NCI-H226 (cell line): ENCODE data around the gene ZNG1A.
"Not testable (repeated sequence)": the region's sequence is repeated elsewhere in the genome, so short reads cannot be mapped to it uniquely, and the experiment has no call there.

Experiments used
- DNase-seq: peaks from one replicate; pipeline ENCODE4 v3.0.0-alpha.2; 2015

The ZNG1A gene

DNA sequence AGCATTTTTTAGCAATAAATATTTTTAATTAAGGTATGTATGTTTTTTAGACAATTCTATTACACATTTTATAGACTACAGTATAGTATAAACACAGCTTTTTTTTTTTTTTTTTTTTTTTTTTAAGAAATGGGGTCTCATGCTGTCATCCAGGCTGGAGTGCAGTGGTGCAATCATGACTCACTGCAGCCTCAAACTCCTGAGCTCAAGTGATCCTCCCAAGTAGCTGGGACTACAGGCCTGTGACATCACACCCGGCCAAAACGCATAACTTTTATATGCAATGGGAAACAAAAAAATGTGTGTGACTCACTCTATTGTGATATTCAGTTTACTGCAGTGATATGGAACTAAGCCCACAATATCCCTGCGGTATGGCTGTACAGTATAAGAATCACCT is 9.1 kb downstream of the ZNG1A start:
- not testable (repeated sequence) for DNase-seq

DNA sequence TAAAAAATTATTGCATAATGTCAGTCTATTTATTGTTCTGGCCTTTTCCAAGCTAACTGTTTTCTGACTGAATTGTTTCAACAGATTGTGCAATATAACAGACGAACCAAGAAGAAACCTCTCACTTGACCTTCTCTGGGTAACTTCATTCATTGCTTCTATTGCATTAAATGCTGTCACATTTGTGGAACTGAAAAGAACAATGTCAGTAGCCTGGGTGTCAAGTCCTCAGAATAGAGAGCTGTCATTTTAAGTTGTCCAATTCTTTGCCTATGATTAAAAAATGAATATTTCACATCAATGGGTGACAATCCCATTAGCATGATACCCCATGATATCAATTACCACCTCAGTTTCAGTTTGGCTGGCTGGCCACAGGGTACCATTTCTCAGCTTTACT is 19.0 kb downstream of the ZNG1A start:
- not testable (repeated sequence) for DNase-seq

DNA sequence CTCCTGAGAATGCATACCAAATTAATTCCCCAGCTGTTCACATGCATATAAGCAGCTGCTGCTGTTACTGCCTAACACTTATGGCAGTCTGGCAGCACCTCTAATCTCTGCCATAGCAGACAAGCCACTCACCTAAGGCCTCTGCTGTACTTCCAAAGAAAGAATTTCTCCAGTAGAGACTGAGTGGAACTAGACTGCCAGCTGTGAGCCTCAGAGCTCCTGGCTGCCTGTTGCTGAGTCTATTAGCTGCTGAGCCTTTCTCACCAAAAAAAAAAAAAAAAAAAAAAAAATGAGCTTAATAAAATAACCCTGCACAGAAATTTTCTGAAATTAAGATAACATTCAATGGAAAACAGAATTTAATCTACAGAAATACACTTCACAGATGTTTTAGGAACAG is 27.7 kb downstream of the ZNG1A start:
- DNase-seq = not testable (repeated sequence)

DNA sequence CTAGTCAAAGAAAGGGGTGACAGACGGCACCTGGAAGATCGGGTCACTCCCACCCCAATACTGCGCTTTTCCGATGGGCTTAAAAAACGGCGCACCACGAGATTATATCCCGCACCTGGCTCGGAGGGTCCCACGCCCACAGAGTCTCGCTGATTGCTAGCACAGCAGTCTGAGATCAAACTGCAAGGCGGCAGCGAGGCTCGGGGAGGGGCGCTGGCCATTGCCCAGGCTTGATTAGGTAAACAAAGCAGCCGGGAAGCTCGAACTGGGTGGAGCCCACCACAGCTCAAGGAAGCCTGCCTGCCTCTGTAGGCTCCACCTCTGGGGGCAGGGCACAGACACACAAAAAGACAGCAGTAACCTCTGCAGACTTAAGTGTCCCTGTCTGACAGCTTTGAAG is 39.0 kb downstream of the ZNG1A start:
- not testable (repeated sequence) for DNase-seq

DNA sequence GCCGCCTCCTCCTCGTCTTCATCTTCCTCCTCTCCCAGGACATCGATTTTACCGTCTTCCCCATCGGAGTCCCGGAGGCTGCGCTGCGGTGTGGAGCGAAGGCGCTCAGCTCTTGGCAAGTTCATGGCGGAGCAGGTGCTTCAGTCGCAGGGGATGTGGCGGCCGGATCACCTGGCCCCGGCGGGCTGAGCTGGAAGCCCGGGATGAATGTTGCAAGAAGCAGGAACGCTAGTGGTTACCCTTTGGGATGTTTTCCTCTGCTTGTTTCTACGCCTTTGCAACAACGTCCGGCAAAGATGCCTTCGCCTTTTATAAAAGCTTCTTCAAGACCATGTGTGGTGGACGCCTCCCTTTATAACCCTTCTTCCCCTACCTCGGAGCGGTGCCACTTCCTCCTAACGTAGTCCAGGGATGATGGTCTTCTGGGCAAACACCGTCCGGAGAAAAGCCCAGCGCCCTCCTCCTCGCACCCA is 60.8 kb downstream of the ZNG1A start, which contains the start of gene FOXD4:
Gene FOXD4 (minus strand): TSS at position 423 of the 473 bp plus-strand sequence. CDS start 298 bp downstream, at position 125.
- not testable (repeated sequence) for DNase-seq

DNA sequence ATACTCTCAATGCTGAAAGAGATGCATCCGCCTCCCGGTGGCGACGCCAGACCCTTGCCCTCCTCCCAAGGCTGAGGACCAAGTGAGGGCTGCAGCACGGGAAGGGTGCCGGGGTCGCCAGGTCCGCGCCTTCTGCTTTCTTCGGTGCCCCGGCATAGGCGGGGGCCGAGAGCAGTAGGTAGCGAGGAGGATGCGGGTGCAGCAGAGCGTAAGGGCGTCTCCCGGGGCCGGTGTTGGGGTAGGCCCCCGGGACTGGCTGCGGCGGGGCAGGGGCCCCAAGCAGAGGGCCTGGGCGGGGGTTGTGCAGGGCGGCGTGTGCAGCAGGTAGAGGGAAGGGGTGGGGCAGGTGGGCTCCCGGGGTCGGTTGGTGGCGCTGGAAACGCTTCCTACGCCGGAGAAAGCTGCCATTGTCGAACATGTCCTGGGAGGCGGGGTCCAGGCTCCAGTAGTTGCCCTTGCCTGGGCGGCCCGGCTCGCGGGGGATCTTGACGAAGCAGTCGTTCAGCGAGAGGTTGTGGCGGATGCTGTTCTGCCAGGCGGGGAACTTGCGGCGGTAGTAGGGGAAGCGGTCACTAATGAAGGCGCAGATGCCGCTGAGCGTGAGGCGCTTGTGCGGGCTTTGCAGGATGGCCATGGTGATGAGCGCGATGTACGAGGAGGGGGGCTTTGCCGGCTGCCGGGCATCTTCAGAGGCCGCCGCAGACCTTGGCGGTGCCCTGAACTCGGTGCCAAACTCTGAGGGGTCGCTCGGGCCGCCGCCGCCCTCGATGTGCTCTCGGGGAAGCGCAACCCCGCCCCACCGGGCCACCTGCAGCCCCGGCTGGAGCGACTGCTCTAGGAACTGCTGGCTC is 61.5 kb downstream of the ZNG1A start:
- DNase-seq = not testable (repeated sequence)

DNA sequence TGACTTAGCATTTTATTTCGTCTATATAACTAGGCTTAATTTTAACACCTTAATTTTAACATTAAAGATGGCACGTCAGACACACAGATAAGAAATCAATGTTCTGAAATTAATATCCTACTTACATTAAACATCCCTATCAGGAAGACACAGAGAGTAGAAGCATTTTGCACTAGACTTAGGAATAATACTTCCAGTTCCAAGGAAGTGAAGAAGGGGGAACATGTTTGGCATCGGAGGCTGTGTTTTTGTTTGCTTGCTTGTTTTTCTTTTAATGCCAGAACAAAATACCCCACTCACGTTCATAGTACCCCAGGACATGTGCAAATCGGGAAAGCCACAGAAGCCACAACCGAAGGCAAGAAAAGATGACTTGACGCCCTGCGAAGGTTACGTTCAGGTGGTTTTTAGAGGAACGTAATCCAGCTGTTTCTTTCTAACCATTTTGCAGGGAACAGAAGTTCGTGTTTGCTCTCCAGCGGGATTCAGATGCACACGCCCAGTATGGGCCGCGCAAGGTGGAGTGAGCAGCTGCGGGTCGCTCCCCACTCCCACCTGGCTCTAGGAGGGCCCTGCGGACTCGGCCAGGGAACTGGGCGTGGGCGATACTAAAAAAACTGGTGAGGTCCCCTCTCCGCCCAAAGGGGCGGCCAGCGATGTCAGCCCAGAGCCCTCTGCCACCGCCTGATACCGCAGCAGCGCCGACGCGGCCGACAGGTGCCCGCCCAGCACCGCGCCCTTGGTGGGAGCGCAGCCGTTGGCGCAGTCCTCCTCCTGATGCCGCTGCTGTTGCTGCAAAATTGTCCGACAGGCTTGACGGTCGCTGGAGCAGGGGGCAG is 62.4 kb downstream of the ZNG1A start:
- not testable (repeated sequence) for DNase-seq

DNA sequence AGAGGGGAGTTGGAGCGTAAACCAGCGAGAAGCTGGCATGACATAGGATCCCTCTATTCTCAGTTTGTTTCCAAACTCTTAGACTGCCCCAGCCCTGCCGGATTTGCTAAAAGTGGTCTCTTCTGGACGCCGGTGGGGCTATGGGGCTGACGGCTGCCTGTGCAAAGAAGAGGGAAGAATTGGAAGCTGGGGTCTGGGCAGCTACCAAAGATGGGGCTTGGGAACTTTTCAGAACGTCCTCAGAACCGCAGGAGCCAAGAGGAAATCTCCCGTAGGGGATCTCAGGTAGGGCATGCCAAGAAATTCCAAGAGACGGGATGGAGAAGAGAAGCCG is 63.8 kb downstream of the ZNG1A start:
- DNase-seq = not testable (repeated sequence)

DNA sequence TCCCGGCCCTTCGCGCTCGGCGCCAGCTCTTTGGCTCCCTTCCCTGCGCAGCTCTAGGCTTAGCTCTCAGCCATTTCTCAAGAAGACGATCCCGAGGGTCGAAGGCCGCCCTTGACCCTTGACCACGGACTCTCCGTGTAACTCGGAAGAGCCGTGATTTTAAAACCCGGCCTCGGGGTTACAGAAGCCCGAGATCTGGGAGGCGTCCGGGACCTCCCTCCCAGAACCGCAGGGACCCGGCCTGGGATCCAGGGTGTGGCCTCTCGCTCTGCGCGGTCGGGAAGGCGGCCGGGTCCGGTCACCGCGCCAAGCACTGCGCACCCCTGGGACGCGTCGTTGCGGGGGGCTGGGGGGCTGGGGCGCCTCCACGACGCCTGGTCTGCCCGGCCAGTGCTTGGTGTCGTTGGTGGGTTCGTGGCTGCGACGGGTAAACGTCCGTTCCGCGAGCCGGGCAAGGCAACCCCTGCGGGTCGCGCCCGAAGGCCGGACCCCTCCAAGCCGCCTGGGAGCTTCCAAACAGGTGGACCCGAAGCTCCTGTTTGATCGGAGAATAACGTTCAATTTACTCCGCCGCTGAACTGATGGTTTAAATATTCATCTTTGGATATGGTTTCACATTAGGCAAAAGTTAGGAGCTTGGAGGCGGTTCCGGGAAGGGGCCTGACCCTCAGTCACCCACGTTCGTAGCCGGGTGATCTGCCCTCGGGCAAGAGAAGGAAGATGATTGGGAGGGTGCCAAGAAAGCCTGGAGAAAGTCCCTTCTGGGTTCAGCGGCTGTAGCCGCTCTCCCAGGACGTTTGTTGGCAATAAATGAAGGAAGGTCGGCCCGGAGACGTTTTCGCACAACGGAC is 64.4 kb downstream of the ZNG1A start:
- not testable (repeated sequence) for DNase-seq

DNA sequence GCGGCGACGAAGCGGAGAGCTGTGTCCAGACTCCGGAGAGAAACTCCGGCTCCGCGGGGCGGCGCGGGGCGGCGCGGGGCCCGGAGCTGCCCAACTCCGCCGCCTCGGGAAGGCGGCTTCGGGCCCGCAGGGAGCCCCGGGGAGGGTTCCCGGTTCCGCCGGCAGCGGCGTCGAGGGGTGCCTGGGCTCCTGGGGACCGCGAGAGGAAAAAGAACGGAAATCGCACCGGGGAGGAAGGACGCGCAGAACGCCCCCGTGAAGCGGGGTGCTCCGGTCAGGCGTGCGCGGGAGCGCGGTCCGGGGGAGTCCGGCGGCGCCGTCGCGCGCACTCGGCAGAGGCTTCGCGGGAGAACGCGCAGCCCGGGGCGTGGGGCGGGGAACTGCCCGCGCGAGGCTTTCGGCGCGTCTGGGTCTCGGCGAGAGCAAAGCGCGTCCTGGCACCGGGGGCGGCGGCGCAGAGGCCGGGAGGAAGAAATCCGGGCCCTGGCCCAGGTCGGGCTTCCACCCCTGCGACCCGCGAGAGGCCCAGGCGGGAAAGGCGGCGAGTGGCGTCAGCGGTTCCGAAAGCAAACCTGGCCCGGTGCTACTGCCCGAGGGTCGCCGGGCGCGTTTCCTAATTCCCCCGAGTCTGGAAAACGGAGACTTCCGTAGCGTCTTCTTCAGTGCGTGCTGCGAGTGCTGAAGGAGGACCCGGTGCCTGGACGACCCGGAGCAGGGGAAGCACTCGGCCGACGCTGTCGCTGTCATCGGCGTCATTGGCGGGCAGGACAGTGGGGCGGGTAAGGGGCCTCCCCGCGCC is 65.2 kb downstream of the ZNG1A start:
- not testable (repeated sequence) for DNase-seq

DNA sequence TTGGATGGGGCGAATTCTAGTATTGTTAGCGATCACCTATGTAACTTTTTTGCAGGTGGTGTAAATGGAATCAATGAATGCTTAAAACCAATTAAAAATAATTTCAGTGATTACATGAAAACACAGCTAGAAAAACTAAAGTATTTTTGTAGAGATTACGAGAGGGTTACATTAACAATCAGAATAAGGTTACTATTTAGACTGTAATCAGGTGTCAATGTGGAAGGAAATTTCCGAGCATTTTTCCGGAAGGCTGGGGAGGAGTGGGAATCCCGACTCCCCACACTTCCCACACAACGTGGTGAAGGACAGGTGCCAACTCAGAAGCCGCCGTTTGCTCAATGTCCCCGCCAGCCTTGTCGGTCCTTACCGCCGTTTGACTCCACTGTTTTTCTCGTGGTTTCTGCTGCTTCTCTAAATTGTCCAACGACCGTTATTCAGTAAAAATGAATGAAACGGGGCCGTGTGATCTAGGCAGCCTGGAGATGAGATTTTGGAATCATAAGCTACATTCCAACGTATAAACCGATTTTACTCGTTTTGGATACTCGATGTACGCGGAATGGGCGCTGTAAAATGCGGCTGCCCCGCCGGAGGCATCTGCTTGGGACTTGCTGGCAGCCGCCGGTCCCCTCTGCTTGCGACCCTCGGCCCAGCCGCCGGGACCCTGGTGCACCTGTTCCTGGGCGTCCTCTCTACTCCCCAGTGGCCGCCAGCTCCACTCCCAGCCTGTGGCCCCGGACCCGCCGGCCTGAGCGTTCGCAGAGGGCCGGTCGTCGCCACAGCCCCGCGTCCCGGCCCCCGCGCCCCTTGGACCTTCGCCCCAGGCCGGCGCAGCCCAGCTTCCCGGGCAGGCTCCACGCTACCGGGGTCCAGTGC is 66.0 kb downstream of the ZNG1A start:
- DNase-seq = not testable (repeated sequence)

DNA sequence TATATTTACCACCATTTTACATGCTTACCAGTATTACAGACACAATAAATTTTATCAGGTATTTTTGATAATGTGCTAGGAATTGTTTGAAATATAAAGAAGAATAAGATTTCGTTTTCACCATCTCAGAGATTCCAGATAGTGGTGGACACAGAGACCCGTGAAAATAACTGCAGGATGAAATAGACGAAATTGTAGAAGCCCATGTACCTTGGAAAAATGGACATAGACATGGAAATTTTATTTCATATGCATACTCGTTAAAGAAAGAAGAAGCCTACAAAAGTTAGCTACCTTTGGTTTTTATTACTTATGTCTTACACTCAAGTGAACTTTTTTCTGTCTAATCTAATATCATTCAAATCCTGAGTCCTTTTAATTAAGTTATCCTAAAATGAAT is 68.2 kb downstream of the ZNG1A start:
- not testable (repeated sequence) for DNase-seq

DNA sequence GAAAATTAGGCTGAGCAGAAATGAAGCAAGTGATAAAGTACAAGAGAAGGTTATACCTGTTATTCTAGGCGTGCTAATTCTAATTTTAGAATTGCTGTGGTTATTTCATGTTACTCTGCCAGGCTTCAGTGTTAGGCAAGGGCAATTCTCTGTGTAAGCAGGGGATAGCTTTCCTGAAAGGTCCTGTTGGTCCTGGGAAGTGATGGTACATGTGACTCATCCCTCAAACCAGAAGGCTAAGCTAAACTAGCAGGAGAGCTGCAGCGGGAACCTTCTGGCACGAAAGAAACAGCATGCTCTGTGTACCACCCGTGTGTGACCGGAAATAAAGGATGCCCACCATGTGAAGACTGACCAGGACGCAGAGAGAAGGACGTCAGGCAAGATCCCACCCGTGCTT is 69.3 kb downstream of the ZNG1A start:
- not testable (repeated sequence) for DNase-seq

DNA sequence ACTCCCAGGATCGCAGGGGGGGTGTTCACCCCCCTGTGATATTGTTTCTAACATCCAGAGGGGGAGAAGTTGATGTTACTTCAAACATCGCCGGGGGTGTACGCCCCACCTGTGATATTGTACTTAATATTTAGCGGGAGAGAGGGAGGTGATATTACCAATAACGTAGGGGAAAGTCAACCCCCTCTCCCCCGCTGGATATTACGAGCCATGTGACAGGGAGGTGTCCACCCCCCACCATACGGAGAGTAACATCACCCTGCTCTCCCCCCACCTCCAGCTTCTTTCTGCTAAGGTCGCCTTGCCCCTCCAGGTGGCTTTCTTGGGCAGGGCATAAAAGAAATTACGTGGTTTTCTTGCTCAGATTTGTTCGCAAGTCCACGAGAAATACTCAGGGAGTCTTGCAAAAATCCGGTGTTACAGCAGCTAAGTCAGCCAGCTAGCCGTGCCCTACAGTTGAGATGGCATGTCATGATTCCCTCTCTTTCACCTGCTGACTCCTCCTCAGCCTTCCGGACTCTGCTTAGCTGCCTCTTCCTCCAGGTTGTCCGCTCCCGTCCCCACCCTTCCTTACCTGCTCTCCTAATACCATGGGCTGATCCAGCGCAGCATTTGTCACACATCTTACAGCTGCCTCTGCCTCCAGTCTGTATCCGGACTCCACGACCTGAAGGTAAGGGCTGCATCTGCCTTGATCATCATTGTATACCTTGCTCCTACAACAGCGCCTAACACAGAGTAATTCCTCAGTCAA is 69.9 kb downstream of the ZNG1A start:
- not testable (repeated sequence) for DNase-seq

DNA sequence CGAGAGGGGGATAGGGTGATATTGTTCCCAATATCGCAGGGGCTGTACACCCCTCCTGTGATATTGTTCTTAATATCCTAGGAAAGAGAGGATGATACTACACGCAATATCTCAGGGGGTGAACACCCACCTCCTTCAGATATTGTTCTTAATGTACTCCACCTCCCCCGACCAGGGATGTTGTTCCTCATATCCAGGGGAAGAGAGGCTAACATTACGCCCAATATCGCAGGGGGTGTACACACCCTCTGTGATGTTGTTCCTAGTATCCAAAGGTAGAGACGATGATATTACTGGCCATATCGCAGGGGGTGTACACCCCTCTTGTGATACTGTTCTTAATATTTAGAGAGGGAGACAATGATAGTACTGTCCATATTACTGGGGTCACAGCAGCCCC is 72.9 kb downstream of the ZNG1A start:
- DNase-seq = not testable (repeated sequence)

DNA sequence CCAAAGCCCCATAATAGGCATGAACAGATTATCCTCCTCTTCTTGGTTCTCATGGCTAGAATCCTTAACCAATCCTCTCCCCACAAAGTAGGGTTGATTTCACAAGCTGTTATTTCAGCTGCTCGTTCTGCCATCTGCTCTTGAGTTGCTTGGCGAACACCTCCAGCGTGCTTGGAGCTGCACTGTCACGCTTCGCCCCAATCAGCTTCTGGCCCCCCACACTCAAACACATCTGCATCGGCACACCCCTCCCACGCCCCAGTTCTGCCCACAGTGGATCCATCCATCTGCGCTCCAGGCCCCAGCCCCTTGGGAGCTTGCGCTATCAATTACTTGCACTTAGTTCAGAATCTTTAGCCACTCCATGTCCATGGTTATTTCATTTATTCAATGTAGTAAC is 78.4 kb downstream of the ZNG1A start:
- DNase-seq = not testable (repeated sequence)

DNA sequence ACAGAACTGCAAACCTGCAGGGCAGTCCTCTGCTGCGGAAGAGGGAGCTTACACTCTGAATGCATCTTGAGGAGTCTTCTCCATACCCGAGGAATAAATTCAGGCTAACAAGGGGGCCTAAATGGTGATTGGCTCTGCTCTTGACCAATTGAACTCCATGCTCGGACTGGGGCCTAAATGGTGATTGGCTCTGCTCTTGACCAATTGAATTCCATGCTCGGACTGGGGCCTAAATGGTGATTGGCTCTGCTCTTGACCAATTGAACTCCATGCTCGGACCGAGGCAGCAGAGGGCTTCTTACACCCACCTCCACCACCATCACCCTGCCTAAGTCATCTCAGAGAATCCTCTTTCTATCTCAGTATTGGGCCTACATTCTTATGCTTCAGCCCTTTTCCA is 79.0 kb downstream of the ZNG1A start:
- not testable (repeated sequence) for DNase-seq

DNA sequence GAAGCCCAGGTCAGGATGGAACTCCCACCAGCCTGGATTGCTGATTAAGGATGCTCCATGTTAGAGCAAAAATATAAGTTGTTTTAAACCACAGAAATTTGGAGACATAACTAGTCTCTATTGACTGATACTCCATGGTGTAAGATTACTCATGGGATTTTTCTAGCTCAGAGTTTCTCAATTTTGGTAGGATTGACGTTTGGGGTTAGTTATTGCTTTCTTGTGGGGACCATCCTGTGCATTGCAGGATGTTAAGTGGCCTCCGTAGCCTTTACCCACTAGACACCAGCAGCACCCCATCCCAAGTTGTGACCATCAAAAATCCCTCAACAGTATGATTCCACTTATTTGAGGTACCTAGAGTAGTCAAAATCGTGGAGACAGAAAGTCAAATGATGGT is 80.1 kb downstream of the ZNG1A start:
- not testable (repeated sequence) for DNase-seq

DNA sequence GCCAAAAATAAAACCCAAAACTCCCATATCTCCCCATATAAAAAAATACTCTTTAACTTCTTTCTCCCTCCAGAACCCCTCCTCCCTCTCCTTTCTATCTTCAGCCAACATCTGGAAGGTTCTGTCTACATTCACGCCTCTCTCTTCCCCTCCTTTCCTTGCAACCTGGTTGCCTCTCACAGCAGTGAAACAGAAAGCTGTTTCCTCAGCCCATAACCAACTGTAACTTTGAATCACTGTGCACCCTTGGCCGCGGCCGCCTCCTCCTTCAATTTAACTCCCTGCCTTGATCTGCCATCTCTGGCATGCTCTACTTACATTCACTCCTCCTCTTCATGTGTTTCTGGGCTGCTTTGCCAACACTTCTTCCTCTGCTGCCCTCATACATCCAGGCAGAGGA is 83.9 kb downstream of the ZNG1A start:
- DNase-seq = peak; percentile 20

DNA sequence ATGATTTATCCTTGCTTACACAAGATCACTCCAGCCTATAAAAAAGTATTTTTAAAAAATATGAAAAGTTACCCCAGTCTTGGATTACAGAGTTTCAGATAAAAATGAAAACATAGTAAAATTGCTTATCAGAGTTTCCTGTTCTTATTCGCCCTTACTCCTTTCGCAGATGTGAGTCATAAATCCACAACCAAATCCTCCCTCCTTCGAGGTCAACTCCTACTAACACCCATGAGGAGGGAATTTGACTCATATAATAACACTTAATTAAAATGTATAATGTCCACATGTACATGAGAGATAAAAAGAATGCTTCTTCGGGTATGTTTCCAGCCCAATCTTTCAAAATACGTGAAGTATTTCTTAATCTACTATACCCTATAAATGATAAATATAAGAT is 84.5 kb downstream of the ZNG1A start:
- DNase-seq = peak; percentile 19
